GM21737 (cell line): ENCODE data around the gene OTC.

ENCODE experiments used
- ATAC-seq: cut with Tn5 transposase; IDR thresholded peaks from one replicate; pipeline ENCODE4 v1.9.1; 2021; ENCODE audit warnings: mild to moderate bottlenecking, moderate library complexity; ENCODE audit not compliant: unreplicated experiment

Gene OTC

GRCh38 chrX:38352362-38352761 is at the start of gene OTC:
Gene OTC (plus strand): TSS chrX:38352604. CDS start chrX:38352697, 93 bp downstream.
- no peak for ATAC-seq

GRCh38 chrX:38304010-38304409 is 48.4 kb upstream of the OTC start:
- no peak for ATAC-seq

GRCh38 chrX:38305971-38306370 is 46.4 kb upstream of the OTC start:
- no peak for ATAC-seq

- ATAC-seq = no peak
These were observed 40.7 kb upstream of the OTC start for GRCh38 chrX:38311743-38312142.

GRCh38 chrX:38312436-38312835 is 40.0 kb upstream of the OTC start:
- ATAC-seq = no peak

GRCh38 chrX:38313190-38313589 is 39.2 kb upstream of the OTC start:
- no peak for ATAC-seq

GRCh38 chrX:38315186-38315585 is 37.2 kb upstream of the OTC start:
- no peak for ATAC-seq

- ATAC-seq = no peak
These were observed 34.2 kb upstream of the OTC start for GRCh38 chrX:38318196-38318595.

GRCh38 chrX:38318606-38319005 is 33.8 kb upstream of the OTC start:
- ATAC-seq = no peak

- no peak for ATAC-seq
These were observed 31.6 kb upstream of the OTC start for GRCh38 chrX:38320819-38321218.

- ATAC-seq = no peak
These were observed 26.3 kb upstream of the OTC start for GRCh38 chrX:38326086-38326485.

GRCh38 chrX:38327007-38327774 is 25.2 kb upstream of the OTC start, which contains the start of gene RPGR:
Gene RPGR (minus strand): TSS chrX:38327509. CDS start chrX:38327367, 142 bp downstream.
- ATAC-seq = peak; percentile 96

GRCh38 chrX:38327775-38328081 is 24.7 kb upstream of the OTC start:
- no peak for ATAC-seq

- ATAC-seq = peak; percentile 55
These were observed 19.9 kb upstream of the OTC start for GRCh38 chrX:38332505-38332904.

- no peak for ATAC-seq
These were observed 17.0 kb upstream of the OTC start for GRCh38 chrX:38335382-38335781.

- no peak for ATAC-seq
These were observed 15.7 kb upstream of the OTC start for GRCh38 chrX:38336538-38337240.

- ATAC-seq = no peak
These were observed 11.0 kb upstream of the OTC start for GRCh38 chrX:38341442-38341841.

- no peak for ATAC-seq
These were observed 9.3 kb upstream of the OTC start for GRCh38 chrX:38342853-38343778.

- no peak for ATAC-seq
These were observed 6.3 kb upstream of the OTC start for GRCh38 chrX:38346150-38346549.

GRCh38 chrX:38347136-38347535 is 5.3 kb upstream of the OTC start:
- ATAC-seq = no peak

- no peak for ATAC-seq
These were observed 1.1 kb upstream of the OTC start for GRCh38 chrX:38351346-38351745.
